ENCODE measurements around the gene ZNF410.

GRCh38 chr14:73896521-73896920 is 9.9 kb downstream of the ZNF410 start:
- TF ChIP-seq, protein P1, sequence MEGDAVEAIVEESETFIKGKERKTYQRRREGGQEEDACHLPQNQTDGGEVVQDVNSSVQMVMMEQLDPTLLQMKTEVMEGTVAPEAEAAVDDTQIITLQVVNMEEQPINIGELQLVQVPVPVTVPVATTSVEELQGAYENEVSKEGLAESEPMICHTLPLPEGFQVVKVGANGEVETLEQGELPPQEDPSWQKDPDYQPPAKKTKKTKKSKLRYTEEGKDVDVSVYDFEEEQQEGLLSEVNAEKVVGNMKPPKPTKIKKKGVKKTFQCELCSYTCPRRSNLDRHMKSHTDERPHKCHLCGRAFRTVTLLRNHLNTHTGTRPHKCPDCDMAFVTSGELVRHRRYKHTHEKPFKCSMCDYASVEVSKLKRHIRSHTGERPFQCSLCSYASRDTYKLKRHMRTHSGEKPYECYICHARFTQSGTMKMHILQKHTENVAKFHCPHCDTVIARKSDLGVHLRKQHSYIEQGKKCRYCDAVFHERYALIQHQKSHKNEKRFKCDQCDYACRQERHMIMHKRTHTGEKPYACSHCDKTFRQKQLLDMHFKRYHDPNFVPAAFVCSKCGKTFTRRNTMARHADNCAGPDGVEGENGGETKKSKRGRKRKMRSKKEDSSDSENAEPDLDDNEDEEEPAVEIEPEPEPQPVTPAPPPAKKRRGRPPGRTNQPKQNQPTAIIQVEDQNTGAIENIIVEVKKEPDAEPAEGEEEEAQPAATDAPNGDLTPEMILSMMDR (IDR thresholded peaks at IDR 0.05; ENCODE audit: poor library complexity, severe bottlenecking): no peak
- TF ChIP-seq POLR2AphosphoS5 (IDR thresholded peaks at IDR 0.05): no peak
- TF ChIP-seq SMC3 (conservative IDR thresholded peaks at IDR 0.05; ENCODE audit: poor library complexity): no peak
- TF ChIP-seq EP300 (conservative IDR thresholded peaks at IDR 0.05; ENCODE audit: poor library complexity, severe bottlenecking): no peak
- TF ChIP-seq REST (IDR thresholded peaks at IDR 0.05; ENCODE audit: borderline replicate concordance): no peak
- TF ChIP-seq MXI1 (conservative IDR thresholded peaks at IDR 0.05; ENCODE audit: poor library complexity, severe bottlenecking): no peak

All from neural cell (in vitro differentiated cells).